Measurements from ENCODE around the gene CTRB1. TPM values are rescaled to one million over a fixed set of nuclear protein-coding genes. Genes with fewer than 3 reads are reported as not detected.
A peak's percentile ranks its signal among the peaks of the same experiment; 100 is the strongest.

The CTRB1 gene
- total and polyA plus RNA-seq, 2 of the 13 experiments (the other 11 are each of a cell fraction or from before 2014, with no cell fraction given): not detected

GRCh38 chr16:75227361-75228142 is 8.8 kb downstream of the CTRB1 start (continued):
- TF ChIP-seq PCBP1 (IDR thresholded peaks at IDR 0.05; ENCODE audit: borderline replicate concordance, low read depth, low read length) (0 out of 2 replicates have a peak, but pooled peaks have one; percentile 42), SKI (IDR thresholded peaks at IDR 0.05; ENCODE audit: partially characterized antibody) (no peak), SAP130 (CRISPR knock-in tag; IDR thresholded peaks at IDR 0.05; ENCODE audit: low read depth) (no peak), MATR3 (CRISPR knock-in tag; IDR thresholded peaks at IDR 0.05) (no peak), ASH2L (IDR thresholded peaks at IDR 0.05; ENCODE audit: insufficient read length, low read depth, low read length) (no peak), ZSCAN21 (CRISPR knock-in tag; IDR thresholded peaks at IDR 0.05; ENCODE audit: borderline replicate concordance) (no peak), PAWR (CRISPR knock-in tag; IDR thresholded peaks at IDR 0.05; ENCODE audit: borderline replicate concordance) (no peak), IRF2 (CRISPR knock-in tag; IDR thresholded peaks at IDR 0.05) (no peak), MXD3 (CRISPR knock-in tag; IDR thresholded peaks at IDR 0.05) (no peak), RELA (CRISPR knock-in tag; IDR thresholded peaks at IDR 0.05) (no peak), AGO2 (optimal IDR thresholded peaks at IDR 0.05; ENCODE audit: low read depth, low read length) (peak; percentile 96), ZFYVE20 (CRISPR knock-in tag; IDR thresholded peaks at IDR 0.05; ENCODE audit: borderline replicate concordance, low read depth) (0 out of 2 replicates have a peak, but pooled peaks have one; percentile 1), CHD4 (IDR thresholded peaks at IDR 0.05; ENCODE audit: borderline replicate concordance, low read length) (no peak), NFATC3 (CRISPR knock-in tag; IDR thresholded peaks at IDR 0.05) (no peak), ZNF747 (CRISPR knock-in tag; IDR thresholded peaks at IDR 0.05; ENCODE audit: borderline replicate concordance) (no peak), ZNF143 (CRISPR knock-in tag; IDR thresholded peaks at IDR 0.05) (no peak), ZMYM4 (CRISPR knock-in tag; IDR thresholded peaks at IDR 0.05) (no peak), ZBTB7B (CRISPR knock-in tag; IDR thresholded peaks at IDR 0.05) (no peak), ZNF20 (CRISPR knock-in tag; IDR thresholded peaks at IDR 0.05) (no peak), ZNF263 (CRISPR knock-in tag; IDR thresholded peaks at IDR 0.05) (no peak), POLR2A (IDR thresholded peaks at IDR 0.05; ENCODE audit: insufficient read depth in 1 of 2, low read depth in 2 of 2, low read length in 2 of 2) (0 out of 4 replicates have a peak, but pooled peaks of 1 of the 2 experiments have one; percentile 15), ONECUT2 (CRISPR knock-in tag; IDR thresholded peaks at IDR 0.05) (no peak), FOXA3 (CRISPR knock-in tag; IDR thresholded peaks at IDR 0.05) (no peak), KLF12 (CRISPR knock-in tag; IDR thresholded peaks at IDR 0.05; ENCODE audit: borderline replicate concordance) (no peak), SOX13 (IDR thresholded peaks at IDR 0.05) (no peak), SOX13 (CRISPR knock-in tag; conservative IDR thresholded peaks at IDR 0.05 in 1 of 2, IDR thresholded peaks at IDR 0.05 in 1 of 2) (no peak), ZNF333 (CRISPR knock-in tag; IDR thresholded peaks at IDR 0.05; ENCODE audit: borderline replicate concordance) (no peak), KLF11 (CRISPR knock-in tag; IDR thresholded peaks at IDR 0.05) (no peak), PREB (CRISPR knock-in tag; IDR thresholded peaks at IDR 0.05) (no peak)
